Stimulated activated CD4-positive, alpha-beta T cell treated with anti-CD3 and anti-CD28 coated beads, TNF-alpha, amount 100 ng/mL, for 1 hour (primary cell): Measurements from ENCODE around the gene SLC22A23.

ENCODE experiments used
- DNase-seq, 3 donors: peaks; one replicate each; pipeline ENCODE4 v3.0.0-alpha.2; 2020; ENCODE audit warnings: low read depth in 3 of 3, low spot score in 1 of 3

Gene SLC22A23

GRCh38 chr6:3304500-3305215 lies 152.2 kb downstream of the SLC22A23 start:
- DNase-seq: no peak

GRCh38 chr6:3303795-3304411 lies 152.9 kb downstream of the SLC22A23 start:
- no peak for DNase-seq

GRCh38 chr6:3301506-3301905 lies 155.3 kb downstream of the SLC22A23 start:
- DNase-seq: no peak

DNA sequence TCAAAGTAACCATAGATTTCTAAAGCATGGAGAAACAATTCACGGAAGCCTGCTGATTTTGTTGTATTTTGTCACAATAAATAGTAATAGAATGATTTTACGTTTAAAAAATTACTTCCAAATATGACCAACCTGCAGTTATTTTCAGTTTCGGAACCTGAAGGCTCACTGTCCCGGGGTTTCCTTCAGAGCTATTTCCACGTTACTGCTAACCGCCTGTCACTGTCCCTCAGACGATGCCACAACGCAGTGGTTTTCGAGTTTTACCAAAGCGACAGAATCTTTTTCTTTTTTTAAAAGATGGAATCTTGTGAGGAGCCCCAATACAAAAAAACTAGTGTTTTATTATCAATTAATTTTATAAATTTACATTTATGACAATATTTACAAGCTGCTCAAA lies 157.6 kb downstream of the SLC22A23 start:
- no peak for DNase-seq

DNA sequence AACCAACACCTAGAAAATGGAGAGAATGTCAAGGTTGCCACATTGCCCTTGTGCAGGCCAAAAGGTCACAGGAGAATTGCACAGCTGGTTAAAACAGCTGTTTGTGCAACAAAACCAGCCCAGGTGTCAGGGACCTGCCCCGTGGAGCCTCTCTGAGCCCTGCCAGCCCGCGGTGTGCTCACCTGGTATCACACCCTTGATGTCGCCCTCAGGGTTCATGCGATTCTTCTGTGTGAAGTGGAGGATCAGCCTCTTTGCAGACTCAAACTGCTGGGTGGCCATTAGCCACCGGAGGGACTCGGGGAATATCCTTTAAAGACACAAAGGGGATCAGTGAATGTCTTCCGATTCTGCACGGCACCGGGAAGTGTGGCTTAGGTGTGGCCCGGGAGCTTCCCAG lies 158.9 kb downstream of the SLC22A23 start:
- no peak for DNase-seq

DNA sequence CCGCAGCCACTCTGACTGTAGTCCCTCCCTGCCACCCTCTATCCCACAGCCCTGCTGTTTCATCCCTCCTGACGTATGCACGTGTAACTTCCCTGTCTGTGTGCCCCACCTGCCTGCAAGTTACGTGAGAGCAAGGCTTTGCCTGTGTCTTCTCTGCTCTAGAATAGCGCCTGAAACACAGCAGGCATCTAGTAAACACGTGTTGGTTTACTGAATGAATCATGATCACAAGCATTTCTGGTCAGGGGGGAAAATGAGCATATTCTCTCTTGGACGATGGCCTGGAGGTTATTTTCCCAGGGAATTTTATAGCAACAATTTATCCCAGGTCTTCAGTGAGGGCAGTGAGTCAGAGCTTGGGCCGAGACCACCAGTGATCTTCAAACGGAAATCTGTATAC lies 159.8 kb downstream of the SLC22A23 start:
- no peak for DNase-seq

DNA sequence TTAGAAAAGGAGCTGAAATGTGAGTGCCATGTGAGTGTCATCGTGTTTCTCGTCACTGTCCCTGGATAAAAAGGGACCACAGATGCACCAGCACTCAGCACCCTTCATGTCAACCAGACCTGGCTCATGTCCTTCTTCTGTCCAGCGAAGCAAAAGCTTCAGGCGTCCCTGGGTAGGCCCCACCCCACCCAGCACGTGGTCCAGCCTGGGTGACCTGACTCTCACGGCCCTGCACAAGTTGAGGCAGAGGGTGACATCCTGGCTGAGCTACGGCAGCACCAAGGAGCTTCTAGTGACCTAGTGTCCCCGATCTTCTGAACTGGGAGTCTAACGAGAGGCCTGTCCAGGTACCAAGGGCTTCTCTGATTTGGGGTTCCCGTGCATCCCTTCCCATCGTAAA lies 160.3 kb downstream of the SLC22A23 start:
- no peak for DNase-seq

DNA sequence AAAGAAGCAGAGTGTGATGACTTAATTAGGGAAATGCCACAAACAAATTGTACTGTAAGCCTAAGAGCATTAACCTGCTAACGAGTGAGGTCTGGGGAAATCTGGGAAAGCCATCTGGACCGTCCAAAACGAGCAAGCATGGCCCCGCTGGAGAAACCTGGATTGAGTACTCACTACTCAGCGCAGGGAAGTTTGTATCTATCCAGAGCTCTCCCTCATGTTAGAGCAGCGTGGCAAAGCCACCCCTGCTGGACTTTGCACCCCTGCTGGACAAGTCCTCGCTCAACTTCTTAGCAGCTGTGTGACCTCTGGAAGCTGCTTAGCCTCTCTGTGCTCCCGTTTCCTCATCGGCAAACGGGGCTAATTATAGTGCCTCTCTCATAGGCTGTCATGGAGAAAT lies 160.8 kb downstream of the SLC22A23 start:
- no peak for DNase-seq

DNA sequence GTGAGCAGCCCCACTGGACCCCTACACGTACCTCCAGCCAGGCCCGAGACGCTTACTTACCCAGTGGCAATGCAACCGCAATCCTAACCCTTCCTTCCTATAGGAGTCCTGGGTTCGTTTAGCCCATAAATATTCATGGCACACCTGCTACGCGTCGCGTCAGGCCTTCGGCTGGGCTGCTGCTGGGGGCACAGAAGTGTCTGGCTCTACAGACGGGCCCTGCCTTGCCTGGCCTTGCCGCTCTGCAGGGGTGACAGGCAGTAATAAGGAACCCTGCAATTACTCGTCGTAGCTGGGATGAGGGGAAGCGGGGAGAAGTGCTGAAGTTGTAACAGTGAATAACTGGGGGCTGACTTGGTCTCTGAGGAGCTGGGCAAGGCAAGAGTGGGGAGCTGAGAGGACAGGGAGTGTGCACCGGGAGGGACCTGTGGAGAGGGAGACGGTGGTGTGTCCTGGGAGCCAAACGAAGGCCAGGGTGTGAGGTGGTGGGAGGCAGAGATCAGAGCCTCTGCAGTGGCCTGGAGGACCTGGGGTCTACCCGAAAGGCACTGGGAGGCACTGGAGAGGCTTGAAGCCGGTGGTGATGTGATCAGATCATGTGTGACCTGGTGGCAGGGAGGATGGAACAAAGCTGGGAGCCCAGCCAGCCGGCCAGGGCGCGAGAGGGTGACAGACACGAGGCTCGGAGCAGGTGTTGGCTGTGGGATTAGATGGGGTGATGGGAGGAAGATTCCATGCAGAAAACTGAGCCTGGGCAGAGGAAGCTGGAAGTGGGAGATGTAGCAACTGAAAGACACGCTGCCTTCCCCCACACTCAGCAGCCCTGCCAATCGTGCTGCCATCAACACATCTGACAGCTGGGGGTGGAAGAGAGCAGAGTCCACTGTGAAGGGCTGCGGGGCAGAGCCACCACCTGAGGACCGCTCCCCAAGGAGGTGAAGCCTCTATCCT lies 161.7 kb downstream of the SLC22A23 start:
- DNase-seq: no peak

DNA sequence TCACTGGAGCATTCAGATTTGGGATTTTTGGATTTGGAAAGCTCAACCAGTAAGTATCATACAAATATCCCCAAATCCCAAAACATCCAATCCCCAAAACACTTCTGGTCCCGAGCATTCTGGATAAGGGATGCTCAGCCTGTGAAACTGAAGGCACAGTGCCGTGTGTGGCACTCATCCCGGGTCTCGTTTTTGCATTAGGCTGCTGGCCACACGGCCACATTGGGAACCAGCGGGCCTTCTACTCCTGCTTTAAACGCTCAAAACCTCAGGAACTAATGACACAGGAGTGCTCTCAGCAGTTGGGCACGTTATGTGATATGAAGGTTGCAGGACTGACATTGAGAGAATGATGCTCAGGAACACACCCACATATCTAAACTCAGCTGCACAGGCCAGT lies 162.5 kb downstream of the SLC22A23 start:
- no peak for DNase-seq

GRCh38 chr6:3293271-3294155 lies 163.3 kb downstream of the SLC22A23 start:
- DNase-seq: no peak

DNA sequence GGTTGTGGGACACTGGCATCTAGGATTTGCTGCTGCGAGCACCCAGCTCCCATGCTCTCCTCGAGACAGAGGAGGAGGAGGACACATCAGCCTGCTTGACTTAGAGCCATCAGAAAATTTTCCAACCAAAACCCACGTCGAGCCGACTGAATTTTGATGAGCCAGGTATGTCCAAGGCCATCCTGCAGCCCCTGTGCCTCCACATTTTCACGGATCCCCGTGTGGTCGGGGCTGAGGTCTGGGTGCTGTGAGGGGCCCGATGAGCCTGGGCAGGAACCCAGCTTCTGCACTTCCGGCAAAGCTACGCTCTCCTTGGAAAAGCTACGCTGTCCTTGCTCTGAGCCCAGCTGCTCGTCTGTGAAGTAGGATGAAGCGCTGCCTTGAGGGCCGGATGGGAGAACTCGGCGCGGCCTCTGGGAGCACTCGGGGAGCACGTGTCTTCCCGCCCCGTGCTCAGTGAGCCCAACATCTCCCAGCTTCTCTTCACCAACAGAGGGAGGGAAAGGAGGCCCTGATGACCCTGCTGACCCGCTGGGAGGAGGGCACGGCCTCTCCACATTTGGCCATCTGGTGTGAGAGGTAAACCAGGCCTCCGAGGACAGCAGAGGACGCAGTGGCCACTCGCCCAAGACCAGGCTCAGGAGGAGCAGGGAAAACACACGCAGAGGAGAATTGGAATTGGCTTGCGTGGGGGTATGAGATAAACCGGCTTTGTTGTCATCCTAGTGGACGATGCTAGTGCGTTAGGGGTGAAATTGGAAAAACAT lies 164.2 kb downstream of the SLC22A23 start:
- no peak for DNase-seq

- DNase-seq: no peak
Observed at GRCh38 chr6:3291987-3292386, 164.9 kb downstream of the SLC22A23 start.

DNA sequence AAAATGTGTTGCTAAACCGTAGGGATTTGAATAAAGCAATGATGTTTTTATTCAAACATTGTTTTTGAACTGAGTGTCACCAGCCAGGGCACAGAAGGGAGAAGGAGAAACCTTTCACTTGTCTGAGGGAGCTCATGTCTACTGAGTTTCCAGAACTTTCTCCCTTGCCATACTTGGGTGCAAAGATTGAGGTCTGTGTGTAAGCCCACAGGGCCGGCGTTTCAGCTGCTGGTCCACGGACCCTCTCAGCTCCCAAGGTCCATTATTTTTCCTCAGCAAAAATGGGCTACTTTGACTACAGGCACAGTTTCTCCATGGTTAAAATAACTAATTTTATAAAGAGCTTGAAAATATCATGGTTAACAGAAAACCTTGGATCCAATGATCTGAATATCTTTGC lies 165.5 kb downstream of the SLC22A23 start:
- DNase-seq: no peak

- DNase-seq: no peak
Observed at GRCh38 chr6:3290931-3291211, 166.0 kb downstream of the SLC22A23 start.

DNA sequence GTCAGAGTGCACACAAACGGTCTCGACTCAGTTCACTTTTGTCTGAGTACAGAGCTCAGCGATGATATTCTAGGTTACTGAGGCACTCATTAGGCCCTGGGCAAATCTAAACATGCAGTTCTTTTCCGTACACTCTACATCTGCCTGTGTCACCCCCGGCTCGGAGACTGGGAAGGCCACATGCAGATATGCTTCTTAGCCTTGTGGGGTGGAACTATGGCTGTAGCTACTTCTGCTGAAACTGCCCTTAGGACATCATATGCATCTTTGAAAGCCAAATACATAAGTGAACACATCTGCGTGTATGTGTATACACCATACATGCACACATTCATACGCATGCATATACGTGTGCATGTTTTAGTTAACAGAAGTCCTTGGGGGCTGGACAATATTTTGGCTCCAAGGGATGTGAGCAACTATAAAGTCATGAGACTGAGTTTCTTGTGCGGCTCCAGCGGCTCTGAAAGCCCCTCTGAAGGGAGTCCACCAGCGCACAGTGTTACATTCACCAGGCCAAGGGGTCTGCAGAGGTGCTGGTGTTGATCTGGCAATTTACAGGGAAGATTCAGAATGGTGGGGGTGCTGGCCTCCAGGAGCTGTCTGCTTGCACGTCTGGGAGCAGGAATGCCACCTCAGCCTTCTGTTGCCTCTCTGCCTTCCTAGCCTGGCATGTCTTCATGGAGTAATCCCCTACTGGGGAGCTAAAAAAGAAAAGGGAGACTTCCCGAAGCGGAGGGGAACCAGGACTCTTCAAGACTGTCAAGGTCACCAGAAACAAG lies 166.5 kb downstream of the SLC22A23 start:
- DNase-seq: no peak

DNA sequence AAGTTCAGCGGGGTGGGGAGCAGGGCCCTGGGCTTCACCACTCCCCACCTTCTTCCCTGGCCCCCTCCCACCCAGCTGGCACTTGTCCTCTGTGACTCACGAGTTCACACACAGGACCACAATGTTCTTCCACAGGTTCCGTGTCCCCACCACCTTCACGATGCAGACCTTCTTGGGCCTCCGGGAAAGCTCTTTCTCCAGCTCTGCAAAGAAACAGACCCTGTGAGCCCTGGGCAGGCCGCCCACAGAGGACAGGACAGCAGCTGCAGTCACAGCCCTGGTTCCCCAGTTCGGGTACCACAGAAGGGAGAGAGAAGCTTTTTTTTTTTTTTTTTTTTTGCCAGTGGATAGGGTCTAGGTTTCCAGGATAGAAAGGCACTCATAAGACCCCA lies 167.2 kb downstream of the SLC22A23 start:
- no peak for DNase-seq

- no peak for DNase-seq
Observed at GRCh38 chr6:3288711-3289663, 167.9 kb downstream of the SLC22A23 start.
